Fibroblast of the aortic adventitia (primary cell): ENCODE measurements around the gene GRM8. TPM values are rescaled to one million over a fixed set of nuclear protein-coding genes. Genes with fewer than 3 reads are reported as not detected.

Experiments
- DNase-seq: peaks from one replicate; pipeline ENCODE4 v3.0.0-alpha.2; 2010; ENCODE audit warnings: low read depth
- H3K4me3 ChIP-seq: 2 replicates; pipeline ENCODE4 v1.5.1; 2011; ENCODE audit warnings: low read depth, mild to moderate bottlenecking, control low read depth, low read length, moderate library complexity
- total RNA-seq: library from RNA; depleted of rRNA; stranded (reverse); fragments of >200 nt; gene quantifications from 2 replicates; pipeline ENCODE4 v1.2.3, GENCODE V29; 2012; ENCODE audit warnings: low replicate concordance
- TF ChIP-seq, protein P1 (sequence below): IDR thresholded peaks from 2 replicates; pipeline ENCODE4 v1.5.1; 2011; ENCODE audit warnings: mild to moderate bottlenecking, low read length, control low read depth, inconsistent platforms; ENCODE audit not compliant: insufficient read depth

Gene GRM8
- total RNA-seq, 1 donor: 0.36 TPM

GRCh38 chr7:127091620-127092019 is 161.1 kb downstream of the GRM8 start:
- no peak overlapping the region for H3K4me3 ChIP-seq
- TF ChIP-seq, protein P1, sequence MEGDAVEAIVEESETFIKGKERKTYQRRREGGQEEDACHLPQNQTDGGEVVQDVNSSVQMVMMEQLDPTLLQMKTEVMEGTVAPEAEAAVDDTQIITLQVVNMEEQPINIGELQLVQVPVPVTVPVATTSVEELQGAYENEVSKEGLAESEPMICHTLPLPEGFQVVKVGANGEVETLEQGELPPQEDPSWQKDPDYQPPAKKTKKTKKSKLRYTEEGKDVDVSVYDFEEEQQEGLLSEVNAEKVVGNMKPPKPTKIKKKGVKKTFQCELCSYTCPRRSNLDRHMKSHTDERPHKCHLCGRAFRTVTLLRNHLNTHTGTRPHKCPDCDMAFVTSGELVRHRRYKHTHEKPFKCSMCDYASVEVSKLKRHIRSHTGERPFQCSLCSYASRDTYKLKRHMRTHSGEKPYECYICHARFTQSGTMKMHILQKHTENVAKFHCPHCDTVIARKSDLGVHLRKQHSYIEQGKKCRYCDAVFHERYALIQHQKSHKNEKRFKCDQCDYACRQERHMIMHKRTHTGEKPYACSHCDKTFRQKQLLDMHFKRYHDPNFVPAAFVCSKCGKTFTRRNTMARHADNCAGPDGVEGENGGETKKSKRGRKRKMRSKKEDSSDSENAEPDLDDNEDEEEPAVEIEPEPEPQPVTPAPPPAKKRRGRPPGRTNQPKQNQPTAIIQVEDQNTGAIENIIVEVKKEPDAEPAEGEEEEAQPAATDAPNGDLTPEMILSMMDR: no peak
- DNase-seq: no peak

DNA sequence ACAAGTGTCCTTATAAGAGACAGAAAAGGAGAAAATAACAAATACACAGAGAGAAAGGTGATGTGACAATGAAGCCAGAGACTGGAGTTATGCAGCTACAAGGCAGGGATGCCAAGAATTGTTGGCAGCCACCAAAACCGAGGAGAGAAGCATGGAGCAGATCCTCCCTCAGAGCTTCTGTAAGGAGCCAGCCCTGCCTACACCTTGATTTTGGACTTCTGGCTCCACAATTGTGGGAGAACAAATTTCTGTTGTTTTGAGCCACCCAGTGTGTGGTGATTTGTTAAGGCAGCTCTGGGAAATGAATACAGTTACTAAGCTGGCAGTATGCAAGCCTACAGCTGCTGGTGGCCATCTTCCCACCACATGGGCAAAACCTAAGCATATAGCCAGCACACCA is 163.6 kb downstream of the GRM8 start:
- no peak overlapping the region for H3K4me3 ChIP-seq
- DNase-seq: no peak
- TF ChIP-seq, protein P1: no peak

DNA sequence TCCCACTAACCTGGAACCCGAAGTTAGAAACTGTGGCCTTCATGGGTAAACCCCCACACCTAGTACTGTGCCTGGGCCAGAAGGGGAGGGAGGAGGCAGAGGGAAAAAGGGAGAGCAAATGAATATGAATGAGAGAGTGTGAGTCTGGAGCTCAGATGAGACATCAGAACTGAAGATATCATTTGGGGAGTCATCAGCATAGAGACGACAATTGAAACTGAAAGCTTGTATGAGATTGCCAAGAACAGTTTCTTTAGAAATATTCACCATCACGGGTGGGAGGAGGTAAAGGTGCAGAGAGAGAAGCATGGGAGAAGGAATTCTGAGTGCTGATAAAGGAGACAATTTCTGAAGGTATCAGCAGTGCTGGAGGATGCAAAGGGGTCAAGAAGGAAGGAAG is 171.2 kb downstream of the GRM8 start:
- TF ChIP-seq, protein P1: no peak
- no peak for DNase-seq

DNA sequence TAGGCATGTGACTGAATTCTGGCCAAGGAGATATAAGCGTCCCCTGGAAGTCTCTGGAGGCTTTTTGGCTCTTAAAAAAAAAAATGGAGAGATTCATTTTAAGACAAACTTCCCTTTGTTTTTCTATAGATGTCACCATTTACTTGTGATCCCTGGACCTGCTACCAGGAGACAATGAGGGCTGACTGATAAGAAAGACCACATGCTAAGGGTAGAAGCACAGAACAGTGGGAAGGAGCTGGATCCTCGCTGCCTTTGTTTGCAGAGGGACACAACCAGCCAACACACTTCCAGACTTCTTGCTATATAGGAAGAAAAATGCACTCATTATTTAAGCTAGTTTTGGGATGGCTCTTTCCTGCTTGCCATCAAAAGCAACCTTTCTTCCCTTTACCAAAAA is 172.2 kb downstream of the GRM8 start:
- no peak for DNase-seq
- TF ChIP-seq, protein P1: no peak
- no peak overlapping the region for H3K4me3 ChIP-seq

More for the DNA sequence above, 171.2 kb downstream of the GRM8 start:
- H3K4me3 ChIP-seq: no peak overlapping the region

GRCh38 chr7:127066974-127067373 is 185.8 kb downstream of the GRM8 start:
- TF ChIP-seq, protein P1: no peak

DNA sequence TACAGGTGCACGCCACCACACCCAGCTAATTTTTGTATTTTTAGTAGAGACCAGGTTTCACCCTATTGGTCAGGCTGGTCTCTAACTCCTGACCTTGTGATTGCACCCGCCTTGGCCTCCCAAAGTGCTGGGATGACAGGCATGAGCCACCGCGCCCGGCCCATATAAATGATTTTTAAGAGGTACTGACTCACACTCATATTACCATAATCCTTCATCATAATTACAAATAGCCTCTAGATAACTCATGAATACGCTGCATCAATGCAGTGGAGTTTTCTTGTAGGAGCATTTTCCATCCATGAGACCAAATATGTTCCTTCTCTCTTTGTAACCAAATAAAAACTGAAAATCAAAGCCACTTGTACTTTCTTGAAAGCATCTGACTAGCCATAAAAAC is 193.3 kb downstream of the GRM8 start:
- TF ChIP-seq, protein P1: no peak
- H3K4me3 ChIP-seq: no peak overlapping the region

More at GRCh38 chr7:127066974-127067373, 185.8 kb downstream of the GRM8 start:
- DNase-seq: no peak
- H3K4me3 ChIP-seq: no peak overlapping the region

DNA sequence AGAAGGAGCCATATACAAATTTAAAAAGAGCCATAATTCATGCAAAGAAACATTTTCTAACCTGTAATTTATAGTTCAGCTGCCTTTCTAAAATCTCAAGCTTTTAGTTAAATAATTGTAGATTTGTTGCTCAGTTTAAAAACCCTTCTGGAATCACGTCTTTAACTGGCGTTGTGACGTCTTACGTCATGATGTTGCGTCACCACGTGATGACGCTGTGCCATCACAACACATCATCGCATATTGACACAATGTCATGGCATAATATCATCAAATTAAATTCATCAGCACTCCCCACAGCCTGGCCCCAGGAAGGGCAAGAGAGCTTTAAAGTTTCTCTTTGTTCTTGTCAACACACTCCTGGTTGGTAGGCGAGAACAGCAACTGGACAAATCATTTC is 194.8 kb downstream of the GRM8 start:
- TF ChIP-seq, protein P1: no peak
- DNase-seq: no peak
- H3K4me3 ChIP-seq: no peak overlapping the region

More for the DNA sequence above, 193.3 kb downstream of the GRM8 start:
- DNase-seq: no peak
